Stimulated activated CD4-positive, alpha-beta T cell treated with anti-CD3 and anti-CD28 coated beads, Interleukin-12 subunit alpha, Interleukin-12 subunit beta, amount 100 ng/mL, for 48 hours (primary cell): Measurements from ENCODE around the gene SMIM24.
"Not testable (repeated sequence)": the region's sequence is repeated elsewhere in the genome, so short reads cannot be mapped to it uniquely, and the experiment has no call there.

Source experiments
- DNase-seq, 3 donors: peaks; one replicate each; pipeline ENCODE4 v3.0.0-alpha.2; 2020; ENCODE audit warnings: low read depth in 2 of 3, low spot score in 1 of 3

SMIM24 gene

DNA sequence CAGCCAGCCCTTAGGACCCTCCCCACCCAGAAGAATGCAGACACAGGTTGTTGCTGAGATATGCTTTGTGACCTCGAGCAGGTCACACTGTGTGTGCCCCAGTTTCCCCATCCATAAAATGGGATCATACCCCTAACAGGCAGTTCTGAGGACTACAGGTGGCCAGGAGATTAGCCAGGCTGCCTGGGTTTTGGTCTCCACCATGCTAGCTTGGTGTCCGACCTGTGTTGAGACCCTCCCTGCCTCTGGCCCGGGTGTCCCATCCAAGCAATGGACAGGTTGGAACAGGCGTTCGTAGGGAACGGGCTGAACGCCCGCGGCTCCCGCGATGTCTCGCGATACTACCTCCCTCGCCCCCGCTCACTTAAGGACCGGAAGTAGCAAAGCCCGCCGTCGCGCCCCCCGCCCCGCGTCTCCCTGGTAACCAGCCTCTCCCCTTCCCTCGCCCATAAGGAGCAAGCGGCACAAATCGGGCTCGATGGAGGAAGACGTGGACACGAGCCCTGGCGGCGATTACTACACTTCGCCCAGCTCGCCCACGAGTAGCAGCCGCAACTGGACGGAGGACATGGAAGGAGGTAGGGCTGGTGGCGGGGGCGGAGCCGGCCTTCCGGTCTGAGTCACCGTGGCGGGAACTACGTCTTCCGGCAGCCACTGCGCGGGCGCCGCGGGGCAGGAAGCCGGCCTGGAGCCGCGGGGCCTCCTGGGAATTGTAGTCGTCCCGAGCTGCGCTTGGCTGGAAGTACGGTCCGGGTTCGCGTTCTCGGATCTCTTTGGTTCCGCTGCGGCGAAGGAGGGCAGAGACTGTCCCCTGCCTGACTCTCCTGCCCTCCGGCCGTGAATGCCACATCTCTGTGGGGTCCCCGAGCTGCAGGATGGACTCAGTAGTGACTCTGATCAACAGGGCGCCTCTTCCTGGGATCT is 45.4 kb downstream of the SMIM24 start:
- peak; percentile 91 to 96 (median 95) for DNase-seq

DNA sequence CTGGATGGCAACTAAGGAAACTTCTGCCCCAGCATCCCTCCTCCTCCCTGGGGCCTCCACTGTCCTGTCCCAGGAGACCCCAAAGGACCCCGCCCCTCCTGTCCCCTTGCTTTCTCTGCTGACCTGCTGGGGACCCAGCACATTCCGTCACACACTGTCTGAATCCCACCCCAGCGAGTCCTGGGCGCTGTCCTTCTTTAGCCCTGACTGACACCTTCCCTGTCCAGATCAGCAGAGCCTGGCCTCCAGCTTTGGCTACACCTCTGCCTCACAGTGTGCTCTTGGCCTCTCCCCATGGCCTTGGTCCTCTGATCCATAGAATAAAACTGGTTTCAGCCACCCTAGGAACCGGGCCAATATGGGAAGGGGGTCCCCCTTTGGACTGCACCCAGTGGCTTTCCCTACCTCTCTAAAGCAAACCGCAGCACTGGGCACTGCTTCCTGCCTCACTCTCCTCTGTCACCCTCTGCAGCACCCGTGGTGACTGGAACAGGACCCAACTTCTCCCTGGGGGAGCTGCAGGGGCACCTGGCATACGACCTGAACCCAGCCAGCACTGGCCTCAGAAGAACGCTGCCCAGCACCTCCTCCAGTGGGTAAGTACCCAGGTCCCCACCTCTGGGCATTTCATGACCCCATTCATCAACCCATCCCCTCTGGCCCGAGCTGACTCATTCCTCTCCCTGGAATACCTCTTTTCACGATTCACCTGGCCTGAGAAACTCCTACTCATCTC is 46.4 kb downstream of the SMIM24 start:
- DNase-seq = no peak

DNA sequence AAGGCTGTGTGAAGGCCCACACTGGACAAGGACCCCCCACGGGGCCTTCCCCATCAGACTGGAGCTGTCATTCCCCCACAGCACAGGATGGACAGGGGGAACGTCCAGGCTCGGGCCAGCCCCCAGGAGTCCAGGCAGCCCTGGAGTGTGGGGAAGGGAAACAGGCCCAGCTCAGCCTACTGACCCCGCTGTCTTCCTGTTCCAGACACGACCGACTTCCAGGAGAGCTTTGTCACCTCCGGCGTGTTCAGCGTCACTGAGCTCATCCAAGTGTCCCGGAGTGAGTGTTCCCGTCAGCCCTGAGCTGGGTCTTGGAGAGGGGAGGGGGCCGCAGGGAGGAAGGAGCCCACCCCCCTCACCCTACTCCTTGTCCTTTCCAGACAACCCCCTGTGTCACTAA is 47.0 kb downstream of the SMIM24 start:
- DNase-seq = no peak

DNA sequence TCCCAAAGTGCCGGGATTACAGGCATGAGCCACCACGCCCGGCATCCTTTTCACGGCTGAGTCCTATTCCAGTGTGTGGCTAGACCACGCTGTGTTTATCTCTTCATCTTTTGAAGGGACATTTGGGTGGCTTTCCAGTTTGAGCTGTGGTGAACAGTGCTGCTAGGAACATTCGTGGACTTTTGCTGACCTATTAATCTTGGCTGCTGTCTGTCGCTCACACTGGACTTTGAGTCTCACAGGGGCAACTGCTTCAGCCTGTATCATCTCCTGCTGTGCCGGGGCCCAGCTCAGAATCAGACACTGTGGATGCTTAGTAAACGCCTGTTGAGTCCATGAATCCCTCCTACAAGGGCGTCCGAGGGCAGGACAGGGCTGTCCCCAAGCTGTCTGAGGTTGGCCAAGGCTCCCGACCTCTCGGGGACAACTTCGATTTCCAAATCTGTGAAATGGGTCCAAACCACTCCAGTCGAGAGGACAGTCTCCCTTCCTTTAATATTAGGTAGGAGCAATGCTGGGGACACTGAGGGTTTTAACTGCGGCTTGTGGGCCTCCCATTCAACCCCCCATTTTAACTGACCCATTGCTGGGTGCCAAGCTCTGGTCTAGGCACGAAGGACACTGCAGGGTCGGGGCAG is 48.4 kb downstream of the SMIM24 start:
- no peak for DNase-seq

DNA sequence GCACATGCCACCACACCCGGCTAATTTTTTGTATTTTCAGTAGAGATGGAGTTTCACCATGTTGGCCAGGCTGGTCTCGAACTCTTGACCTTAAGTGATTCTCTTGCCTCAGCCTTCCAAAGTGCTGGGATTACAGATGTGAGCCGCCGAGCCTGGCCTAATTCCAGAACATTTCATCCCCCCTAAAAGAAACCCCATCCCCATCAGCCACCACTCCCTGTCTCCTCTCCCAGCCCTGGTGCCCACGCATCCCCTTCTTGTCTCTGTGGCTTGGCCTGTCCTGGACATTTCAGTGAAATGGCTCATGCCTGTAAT is 50.0 kb downstream of the SMIM24 start:
- DNase-seq = not testable (repeated sequence)

DNA sequence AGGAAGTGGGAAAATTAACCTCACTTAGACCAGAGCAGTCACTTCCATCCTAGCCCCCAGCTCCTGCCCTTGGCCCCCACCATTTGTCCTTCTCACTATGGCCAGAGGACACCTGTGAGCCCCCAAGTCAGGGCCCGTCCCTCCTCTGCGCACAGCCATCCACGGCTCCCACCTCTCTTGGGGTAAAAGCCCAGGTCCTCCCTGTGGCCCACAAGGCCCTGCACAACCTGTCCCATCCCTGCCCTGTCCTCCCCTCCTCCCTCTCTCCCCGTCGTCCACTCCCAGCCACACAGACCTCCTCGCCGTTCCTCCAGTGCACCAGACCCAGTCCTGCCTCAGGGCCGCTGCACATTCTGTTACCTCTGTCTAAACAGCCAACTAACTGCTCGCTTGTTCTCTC is 53.9 kb downstream of the SMIM24 start:
- DNase-seq = no peak
